Esophagus mucosa (tissue), 1 donor: ENCODE measurements around the gene SRD5A2. TPM values are rescaled to one million over a fixed set of nuclear protein-coding genes. Genes with fewer than 3 reads are reported as not detected.

ENCODE experiments used
- ATAC-seq: fragments of 200-7000 bp; cut with Tn5 transposase; one replicate; pipeline ENCODE4 v1.9.1; 2020
- total RNA-seq: library from RNA; stranded (reverse); gene quantifications from one replicate; pipeline ENCODE4 v1.2.4, GENCODE V29; 2023
- donor health status: DM: yes; HTN: yes; CAD: no.

The SRD5A2 gene, protein sequence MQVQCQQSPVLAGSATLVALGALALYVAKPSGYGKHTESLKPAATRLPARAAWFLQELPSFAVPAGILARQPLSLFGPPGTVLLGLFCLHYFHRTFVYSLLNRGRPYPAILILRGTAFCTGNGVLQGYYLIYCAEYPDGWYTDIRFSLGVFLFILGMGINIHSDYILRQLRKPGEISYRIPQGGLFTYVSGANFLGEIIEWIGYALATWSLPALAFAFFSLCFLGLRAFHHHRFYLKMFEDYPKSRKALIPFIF
- total RNA-seq = not detected

GRCh38 chr2:31580321-31581117 is at the start of gene SRD5A2:
Gene SRD5A2 (minus strand): TSS chr2:31580938. CDS start chr2:31580900, 38 bp downstream.
- ATAC-seq = peak; percentile 41

GRCh38 chr2:31606509-31606908 is 25.8 kb upstream of the SRD5A2 start:
- peak; percentile 71 for ATAC-seq

DNA sequence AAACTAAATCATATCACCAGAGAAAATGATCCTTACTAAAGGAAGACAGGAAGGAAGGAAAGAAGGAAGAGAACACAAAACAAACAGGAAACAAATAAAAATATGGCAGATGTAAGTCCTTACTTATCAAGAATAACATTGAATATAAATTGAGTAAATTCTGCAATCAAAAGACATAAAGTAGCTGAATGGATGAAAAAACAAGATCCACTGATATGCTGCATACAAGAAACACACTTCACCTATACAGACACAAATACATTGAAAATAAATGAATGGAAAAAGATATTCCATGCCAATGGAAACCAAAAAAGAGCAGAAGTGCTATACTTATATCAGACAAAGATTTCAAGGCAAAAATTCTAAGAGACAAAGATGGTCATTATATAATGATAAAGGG is 18.0 kb upstream of the SRD5A2 start:
- ATAC-seq = no peak

DNA sequence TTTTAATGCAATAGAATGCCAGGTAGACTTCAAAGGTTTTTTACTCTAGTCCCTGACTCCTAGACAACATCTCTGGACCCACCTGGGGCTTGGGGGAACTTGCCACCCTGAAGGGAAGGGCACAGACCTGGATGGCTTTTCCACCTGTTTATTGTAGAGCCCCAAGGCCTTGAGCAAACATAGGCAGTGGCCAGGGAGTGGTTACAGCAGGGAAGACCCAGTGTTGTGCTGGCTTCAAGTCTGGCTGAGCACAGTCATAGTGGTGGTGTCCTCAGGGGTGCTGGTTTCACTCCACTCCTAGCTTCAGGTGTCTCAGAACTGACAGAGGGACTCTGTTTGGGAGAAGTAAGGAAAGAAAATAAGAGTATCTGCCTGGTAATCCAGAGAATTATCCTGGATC is 5.5 kb upstream of the SRD5A2 start:
- no peak for ATAC-seq

- peak; percentile 18 for ATAC-seq
Observed at GRCh38 chr2:31581124-31581795, 522 bp upstream of the SRD5A2 start.

GRCh38 chr2:31579996-31580320 is 780 bp downstream of the SRD5A2 start:
- ATAC-seq = peak; percentile 18

DNA sequence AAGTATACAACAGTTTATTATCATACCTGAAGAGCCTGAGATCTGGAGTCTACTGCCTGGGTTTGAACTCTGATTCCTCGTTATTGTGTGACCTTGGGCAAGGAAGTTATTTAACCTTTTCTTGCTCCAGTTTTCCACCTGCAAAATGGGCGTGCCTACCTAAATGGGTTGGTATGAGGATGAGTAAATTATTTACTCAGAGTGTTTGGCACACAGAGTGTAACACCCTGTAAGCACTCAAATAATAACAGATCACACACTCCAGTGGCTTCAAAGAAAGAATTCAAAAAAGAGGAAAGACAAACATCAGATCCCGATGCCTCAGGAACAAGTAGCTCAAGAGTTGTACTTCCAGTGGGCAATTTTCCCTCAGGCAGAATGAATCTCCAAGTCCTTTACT is 2.4 kb downstream of the SRD5A2 start:
- peak; percentile 59 for ATAC-seq

DNA sequence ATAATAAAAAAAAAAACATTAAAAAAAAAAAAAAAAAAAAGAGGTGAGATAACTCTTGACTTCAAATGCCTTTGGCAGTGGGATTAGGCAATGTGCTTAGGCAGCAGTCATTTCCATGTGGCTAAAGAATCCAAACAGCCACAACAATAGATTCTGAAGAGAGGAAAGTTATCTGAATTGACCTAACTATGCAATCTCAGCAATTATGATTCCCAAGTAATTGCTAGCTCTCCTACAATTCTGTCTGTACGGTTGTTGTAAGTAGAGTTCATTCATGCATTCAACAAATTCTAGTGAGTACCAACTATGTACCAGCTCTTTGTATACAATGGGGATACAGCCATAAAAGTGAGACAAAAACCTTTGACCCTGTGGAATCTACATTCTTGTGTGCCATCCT is 3.6 kb downstream of the SRD5A2 start:
- ATAC-seq = no peak

- ATAC-seq = no peak
Observed at GRCh38 chr2:31568585-31569201, 12.0 kb downstream of the SRD5A2 start.

DNA sequence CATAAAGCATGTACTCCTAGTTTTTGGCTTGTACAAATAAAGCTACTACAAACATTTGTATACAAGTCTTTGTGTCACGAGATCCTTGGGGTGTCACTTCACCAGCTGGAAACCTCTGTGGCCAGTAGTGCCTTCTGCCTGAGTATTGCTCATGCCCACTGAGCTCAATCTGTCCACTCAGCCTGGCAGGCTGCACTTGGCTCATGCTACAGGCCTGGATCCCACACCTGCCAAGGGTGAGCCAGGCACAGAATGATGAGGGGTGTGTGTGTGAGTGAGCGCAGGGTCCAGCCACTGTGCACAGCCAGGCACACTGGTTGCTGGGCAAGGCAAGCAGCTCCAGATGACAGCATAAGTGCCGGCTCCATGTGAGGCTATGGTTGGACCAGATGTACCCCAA is 13.1 kb downstream of the SRD5A2 start:
- ATAC-seq = no peak

DNA sequence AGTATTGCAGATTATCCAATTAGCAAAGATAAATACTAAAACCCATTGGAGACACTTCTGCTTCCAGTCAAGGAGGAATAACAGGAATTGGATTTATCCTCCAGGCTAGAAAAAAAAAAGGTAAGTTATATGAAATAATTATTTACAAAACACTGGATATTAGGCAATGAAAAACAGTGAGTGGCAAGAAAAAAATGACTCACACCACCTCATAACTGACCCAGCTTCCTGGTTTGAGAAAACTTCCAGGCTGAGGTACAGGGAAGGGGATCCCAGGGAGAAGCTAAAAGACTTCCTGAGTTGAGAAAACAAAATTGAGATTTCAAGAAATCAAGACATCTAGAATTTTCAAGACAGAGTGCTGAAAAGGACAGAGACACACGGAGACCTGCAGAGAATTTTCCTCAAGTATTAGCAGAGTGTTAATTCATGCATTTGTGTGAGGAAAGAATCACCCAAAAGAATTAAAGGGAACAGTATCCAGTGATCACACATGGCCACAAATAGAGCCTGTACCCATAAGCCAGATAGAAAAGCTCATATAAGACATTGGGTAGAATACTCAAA is 17.4 kb downstream of the SRD5A2 start:
- ATAC-seq = no peak

GRCh38 chr2:31561823-31562222 is 18.9 kb downstream of the SRD5A2 start:
- no peak for ATAC-seq

- ATAC-seq = peak; percentile 49
Observed at GRCh38 chr2:31558401-31559295, 22.1 kb downstream of the SRD5A2 start.

- ATAC-seq = no peak
Observed at GRCh38 chr2:31556940-31557339, 23.8 kb downstream of the SRD5A2 start.

GRCh38 chr2:31555967-31556706 is 24.6 kb downstream of the SRD5A2 start:
- no peak for ATAC-seq

- no peak for ATAC-seq
Observed at GRCh38 chr2:31553362-31553761, 27.4 kb downstream of the SRD5A2 start.

- ATAC-seq = no peak
Observed at GRCh38 chr2:31547485-31547884, 33.3 kb downstream of the SRD5A2 start.

- no peak for ATAC-seq
Observed at GRCh38 chr2:31541853-31542252, 38.9 kb downstream of the SRD5A2 start.

GRCh38 chr2:31539505-31539904 is 41.2 kb downstream of the SRD5A2 start:
- no peak for ATAC-seq

- no peak for ATAC-seq
Observed at GRCh38 chr2:31535768-31536167, 45.0 kb downstream of the SRD5A2 start.

GRCh38 chr2:31534636-31535035 is 46.1 kb downstream of the SRD5A2 start:
- no peak for ATAC-seq
